ENCODE results near the gene SYTL2. TPM values are rescaled to one million over a fixed set of nuclear protein-coding genes. Genes with fewer than 3 reads are reported as not detected.

Gene SYTL2
- polyA plus RNA-seq, 3 donors = 68.5 to 104 (median 95.8) TPM

GRCh38 chr11:85737738-85738137 is 73.2 kb downstream of the SYTL2 start:
- no peak for DNase-seq

GRCh38 chr11:85735876-85736460 is 75.0 kb downstream of the SYTL2 start:
- DNase-seq = no peak

GRCh38 chr11:85732965-85733364 is 78.0 kb downstream of the SYTL2 start:
- DNase-seq = no peak

GRCh38 chr11:85726381-85726780 is 84.6 kb downstream of the SYTL2 start:
- no peak for DNase-seq

- no peak for DNase-seq
These were observed 85.3 kb downstream of the SYTL2 start for GRCh38 chr11:85725510-85726258.

- no peak for DNase-seq
These were observed 86.0 kb downstream of the SYTL2 start for GRCh38 chr11:85724748-85725465.

GRCh38 chr11:85723088-85723487 is 87.9 kb downstream of the SYTL2 start:
- DNase-seq = no peak

- DNase-seq = no peak
These were observed 89.8 kb downstream of the SYTL2 start for GRCh38 chr11:85721191-85721590.

- no peak for DNase-seq
These were observed 91.7 kb downstream of the SYTL2 start for GRCh38 chr11:85718991-85719807.

GRCh38 chr11:85718126-85718943 is 92.6 kb downstream of the SYTL2 start:
- no peak for DNase-seq

- no peak for DNase-seq
These were observed 93.5 kb downstream of the SYTL2 start for GRCh38 chr11:85717429-85717828.

- DNase-seq = no peak
These were observed 98.0 kb downstream of the SYTL2 start for GRCh38 chr11:85712953-85713352.

- DNase-seq = no peak
These were observed 100.0 kb downstream of the SYTL2 start for GRCh38 chr11:85710917-85711316.

- DNase-seq = no peak
These were observed 100.8 kb downstream of the SYTL2 start for GRCh38 chr11:85709941-85710702.

- DNase-seq = no peak
These were observed 105.1 kb downstream of the SYTL2 start for GRCh38 chr11:85705800-85706199.

GRCh38 chr11:85704967-85705366 is 106.0 kb downstream of the SYTL2 start:
- DNase-seq = no peak

GRCh38 chr11:85699957-85700741 is 110.8 kb downstream of the SYTL2 start:
- DNase-seq = no peak

GRCh38 chr11:85698195-85698594 is 112.7 kb downstream of the SYTL2 start:
- no peak for DNase-seq

GRCh38 chr11:85697747-85698146 is 113.2 kb downstream of the SYTL2 start:
- no peak for DNase-seq

GRCh38 chr11:85695546-85695945 is 115.4 kb downstream of the SYTL2 start:
- DNase-seq = no peak

All from renal pelvis (tissue), 4 donors.